ENCODE results near the gene STX11. TPM values are rescaled to one million over a fixed set of nuclear protein-coding genes. Genes with fewer than 3 reads are reported as not detected.
"Not testable (repeated sequence)": the region's sequence is repeated elsewhere in the genome, so short reads cannot be mapped to it uniquely, and the experiment has no call there.

Gene STX11
- 1 to 10 TPM in 1 of 3 donors, under 1 TPM in 2; 0.69 to 1.0 (median 0.97) TPM for polyA plus RNA-seq (ENCODE audit: insufficient read length in 3 of 3)

DNA sequence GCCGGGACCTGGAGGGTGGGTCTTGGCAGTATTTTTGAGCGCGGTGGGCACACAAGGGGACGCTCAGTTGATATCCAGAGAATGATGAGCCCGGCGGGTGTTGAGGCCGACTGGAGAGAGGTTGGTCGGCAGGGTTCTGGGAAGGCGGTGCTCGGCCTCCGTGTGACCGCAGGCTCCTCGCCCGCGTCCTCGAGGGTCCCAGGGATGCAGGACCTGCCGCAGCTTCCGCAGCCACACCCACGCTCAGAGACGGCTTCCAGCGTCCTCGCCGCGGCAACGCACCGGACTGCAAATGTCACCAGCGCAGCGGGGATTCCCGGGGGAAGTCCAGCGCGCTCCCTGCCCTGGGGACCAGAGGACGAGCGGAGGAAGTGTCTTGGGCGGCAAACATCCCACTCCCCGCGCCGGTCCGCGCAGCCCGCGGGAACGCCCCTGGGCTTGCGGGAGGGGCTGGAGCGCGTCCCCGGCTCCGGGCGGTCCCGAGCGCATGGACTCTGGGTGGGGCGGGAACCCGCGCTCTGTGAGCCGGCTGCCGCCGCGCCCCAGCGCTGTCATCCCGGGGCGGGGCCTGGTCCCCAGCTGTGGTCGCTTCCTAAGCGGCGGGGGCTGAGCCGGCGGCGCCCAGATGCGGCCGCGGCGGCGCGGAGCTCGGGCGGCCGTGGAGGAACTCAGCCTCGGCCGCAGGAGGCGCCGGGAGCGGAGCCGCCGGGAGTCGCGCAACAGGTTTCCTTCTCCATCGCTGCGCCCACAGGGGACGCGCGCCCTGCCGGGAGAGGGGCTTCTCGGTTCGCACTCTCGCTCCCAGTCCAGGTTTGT, at the start of gene STX11:
Gene STX11, plus strand, starts transcription at position 624 of the 816 bp plus-strand sequence. CDS start 36,111 bp downstream, outside the sequence.
- DNase-seq (ENCODE audit: low read depth in 3 of 3, low spot score in 2 of 3) = peak in 1 of 3 donors; percentile 32

DNA sequence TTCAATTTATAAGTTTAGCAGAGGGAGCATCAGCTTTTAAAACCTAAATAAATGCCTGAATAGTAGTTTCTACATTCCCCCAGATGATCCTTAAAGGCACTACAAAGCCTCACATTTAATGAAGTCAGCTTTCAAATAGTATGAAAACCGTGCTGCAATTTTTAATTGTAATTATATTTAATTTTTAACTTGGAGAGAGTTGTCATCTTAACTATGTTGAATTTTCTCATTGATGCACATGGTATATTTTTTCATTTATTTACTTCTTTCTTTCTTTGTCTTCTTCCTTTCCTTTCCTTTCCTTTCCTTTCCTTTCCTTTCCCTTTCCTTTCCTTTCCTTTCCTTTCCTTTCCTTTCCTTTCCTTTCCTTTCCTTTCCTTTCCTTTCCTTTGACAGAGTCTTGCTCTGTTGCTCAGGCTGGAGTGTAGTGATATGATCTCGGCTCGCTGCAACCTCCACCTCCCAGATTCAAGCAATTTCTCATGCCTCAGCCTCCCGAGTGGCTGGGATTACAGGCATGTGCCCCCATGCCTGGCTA, 47.2 kb upstream of the STX11 start:
- DNase-seq (ENCODE audit: low read depth in 3 of 3, low spot score in 2 of 3) = no peak

DNA sequence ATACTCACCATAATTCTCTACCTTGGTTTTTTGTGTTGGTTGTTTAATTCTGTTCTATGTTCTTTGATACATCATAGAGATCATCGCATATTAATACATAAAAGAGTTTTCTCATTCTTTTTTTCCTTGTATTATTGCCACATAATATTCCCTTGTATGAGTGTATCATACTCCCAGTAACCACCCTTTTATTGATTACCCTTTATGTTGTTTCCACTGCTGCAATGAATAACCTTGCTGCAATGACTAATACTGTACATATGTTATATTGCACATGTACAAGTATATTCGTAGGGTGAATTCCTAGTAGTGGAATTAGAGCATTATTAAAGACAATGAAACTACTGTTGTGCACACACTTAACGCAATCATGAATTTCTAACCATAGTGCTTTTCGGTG, 45.8 kb upstream of the STX11 start:
- DNase-seq (ENCODE audit: low read depth in 3 of 3, low spot score in 2 of 3) = no peak

DNA sequence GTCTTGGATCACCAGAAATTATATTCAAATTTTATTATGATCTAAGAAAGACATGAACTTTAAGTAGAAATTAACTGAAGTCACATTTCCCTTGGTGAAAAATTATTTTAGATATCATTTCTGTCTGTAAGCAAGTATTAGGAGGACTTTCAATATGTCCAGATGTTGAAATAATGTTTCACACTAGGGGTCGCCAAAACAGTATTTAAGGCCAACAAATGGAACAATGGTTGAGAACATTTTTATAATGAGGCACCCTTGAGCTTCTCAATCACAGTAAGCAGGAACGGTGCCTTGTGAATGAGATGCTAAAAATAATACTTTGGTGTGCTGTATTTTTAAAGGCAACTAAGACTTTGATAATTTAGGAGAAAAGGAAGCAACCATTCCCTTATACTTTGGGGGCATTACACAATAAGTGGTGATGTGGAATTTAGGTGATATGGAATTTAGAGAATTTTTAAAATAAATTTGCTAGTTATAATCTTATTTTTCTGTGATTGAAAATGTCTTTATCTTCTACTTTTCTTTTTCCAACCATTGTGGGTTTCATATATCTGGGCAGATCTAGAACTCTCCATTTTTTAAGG, 45.3 kb upstream of the STX11 start:
- DNase-seq (ENCODE audit: low read depth in 3 of 3, low spot score in 2 of 3) = peak in 2 of 3 donors; percentile 56 to 63

DNA sequence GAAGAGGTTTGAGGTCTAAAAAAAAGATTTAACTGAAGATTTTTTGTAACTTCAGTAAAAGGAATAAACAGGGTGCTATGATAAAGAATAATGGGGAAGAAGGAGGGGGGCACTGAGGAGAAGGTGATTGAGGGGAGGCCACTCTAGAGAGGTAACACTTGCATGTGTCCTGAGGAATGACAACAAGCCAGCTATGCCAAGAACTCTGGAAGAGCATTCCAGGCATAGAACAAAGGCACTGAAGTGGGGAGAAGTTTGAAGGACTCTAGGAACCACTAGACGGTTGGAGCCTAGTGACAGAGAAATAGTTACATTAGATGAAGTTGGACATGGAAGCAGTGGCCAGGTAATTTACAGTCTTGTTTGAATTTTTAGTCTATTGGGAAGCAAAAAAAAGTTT, 44.1 kb upstream of the STX11 start:
- no peak for DNase-seq (ENCODE audit: low read depth in 3 of 3, low spot score in 2 of 3)

DNA sequence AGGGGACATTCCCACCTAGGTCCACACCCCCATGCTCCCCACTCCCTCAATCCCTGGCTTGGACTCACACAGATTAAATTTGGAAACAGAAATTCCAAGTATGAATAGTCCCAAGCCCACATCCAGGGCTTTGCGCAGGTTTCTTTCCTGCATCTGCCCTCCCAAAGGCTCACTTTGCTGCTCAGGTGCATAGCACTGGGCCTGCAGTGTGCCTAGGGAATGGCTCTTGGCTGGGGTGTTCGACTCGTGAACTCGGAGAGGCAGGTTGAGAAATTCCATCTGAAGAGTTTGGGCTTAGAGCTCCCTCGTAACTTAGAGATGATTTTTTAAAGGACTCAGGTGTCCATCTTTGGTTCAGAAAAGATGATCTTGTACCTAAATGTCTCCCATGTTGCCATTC, 40.1 kb upstream of the STX11 start:
- no peak for DNase-seq (ENCODE audit: low read depth in 3 of 3, low spot score in 2 of 3)

DNA sequence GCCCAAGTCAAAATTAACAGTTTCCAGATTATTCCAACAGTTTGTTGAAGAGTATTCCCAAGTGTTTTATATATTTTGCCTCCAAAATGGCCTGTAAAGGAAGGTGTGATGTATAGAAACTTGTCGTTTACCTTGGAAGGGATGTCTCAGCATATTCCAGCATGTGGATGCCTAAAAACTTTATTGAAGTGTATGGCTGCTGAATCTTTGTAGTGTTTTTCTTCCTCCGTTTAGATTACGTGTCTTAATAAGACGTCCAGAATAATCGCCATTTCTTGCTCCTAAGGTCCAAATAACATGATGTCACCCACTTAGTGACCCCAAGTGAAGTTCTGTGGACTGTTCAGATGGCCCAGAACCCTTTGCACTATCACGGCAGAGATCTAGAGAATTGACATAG, 37.0 kb upstream of the STX11 start:
- DNase-seq (ENCODE audit: low read depth in 3 of 3, low spot score in 2 of 3) = no peak

DNA sequence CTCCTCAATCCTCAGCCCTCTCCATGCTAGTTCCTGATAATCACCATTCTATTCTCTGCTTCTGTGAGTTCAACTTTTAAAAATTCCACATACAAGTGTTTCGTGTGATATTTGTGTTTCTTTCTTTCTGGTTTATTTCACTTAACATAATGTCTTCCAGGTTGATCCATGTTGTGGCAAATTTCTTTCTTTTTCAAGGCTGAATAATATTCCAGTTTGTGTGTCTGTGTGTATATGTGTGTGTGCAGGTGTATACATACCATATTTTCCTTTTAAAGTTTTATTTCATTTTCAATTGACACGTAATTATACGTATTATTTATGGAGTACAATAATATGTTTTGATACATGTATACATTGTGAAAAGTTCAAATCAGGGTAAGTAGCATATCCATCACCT, 35.1 kb upstream of the STX11 start:
- no peak for DNase-seq (ENCODE audit: low read depth in 3 of 3, low spot score in 2 of 3)

DNA sequence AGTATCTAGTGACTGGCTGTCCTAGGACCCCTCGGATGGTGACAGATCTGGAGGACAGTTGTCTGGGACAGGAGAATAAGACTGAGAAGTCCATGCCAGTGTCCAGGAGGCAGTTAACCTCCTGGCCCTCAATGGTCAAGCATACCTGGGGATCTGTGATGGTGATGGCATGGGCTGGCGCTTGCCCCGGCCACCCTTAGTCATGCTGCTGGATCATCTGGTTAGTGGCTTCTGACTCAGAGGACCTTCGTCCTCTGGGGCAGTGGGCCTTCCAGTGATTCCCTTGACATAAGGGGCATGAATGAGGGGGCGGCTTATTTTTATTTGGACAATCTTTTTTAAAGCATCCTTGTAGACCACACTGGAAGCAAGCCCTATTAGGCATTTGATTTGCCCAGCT, 30.9 kb upstream of the STX11 start:
- DNase-seq (ENCODE audit: low read depth in 3 of 3, low spot score in 2 of 3) = no peak

DNA sequence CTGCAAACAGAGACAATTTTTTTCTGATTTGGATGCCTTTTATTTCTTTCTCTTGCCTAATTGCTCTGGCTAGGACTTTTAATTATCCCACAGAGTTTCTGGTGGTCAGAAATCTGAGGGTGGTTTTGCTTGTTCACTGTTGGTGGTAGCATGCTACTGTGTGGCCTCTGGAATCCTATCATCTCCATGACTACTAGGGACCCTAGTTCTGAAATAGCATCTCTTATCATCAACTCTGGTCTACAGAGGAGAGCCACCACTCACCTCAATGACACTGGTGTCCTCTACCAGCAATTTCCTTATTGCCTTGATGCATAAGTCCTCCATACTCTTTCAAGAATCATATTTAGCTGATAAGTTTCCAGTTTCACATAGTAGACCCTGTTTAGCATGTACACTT, 27.5 kb upstream of the STX11 start:
- DNase-seq (ENCODE audit: low read depth in 3 of 3, low spot score in 2 of 3) = no peak

DNA sequence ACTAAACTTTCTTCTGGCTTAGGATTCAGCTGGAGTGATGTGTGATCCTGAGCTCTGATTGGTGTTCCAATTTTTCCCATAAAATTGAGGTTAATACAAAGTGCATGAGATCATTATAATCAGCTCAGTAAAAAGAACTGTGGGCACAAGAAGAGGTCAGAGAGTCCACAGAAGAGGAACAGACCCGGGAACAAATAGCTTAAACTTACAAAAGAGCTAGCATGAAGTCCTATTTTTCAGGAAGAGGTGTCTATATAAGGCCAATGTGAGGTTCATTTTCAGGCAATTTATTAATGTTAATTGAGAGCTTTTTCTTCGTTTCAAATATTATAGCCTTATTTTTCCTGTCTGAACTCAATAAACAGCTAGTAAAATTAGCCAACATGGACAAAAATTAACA, 26.9 kb upstream of the STX11 start:
- DNase-seq (ENCODE audit: low read depth in 3 of 3, low spot score in 2 of 3) = no peak

DNA sequence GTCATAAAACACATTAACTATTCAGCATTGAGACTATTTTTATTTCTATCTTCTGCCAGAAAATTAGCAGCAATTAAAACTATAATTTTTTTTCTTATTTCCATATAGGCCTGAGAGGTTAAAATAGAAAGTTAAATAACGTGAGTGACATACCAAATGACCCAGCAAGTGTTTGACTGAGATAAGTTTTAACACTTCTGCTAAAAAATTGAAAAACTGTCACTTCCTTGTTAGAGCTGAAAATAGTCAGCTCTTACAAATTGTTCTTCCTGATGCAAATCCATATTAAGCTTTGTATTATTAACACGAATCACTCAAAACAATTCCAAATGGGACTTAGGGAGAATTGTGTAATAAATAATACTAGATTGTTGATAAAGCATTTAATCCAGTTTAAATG, 26.5 kb upstream of the STX11 start:
- DNase-seq (ENCODE audit: low read depth in 3 of 3, low spot score in 2 of 3) = no peak

DNA sequence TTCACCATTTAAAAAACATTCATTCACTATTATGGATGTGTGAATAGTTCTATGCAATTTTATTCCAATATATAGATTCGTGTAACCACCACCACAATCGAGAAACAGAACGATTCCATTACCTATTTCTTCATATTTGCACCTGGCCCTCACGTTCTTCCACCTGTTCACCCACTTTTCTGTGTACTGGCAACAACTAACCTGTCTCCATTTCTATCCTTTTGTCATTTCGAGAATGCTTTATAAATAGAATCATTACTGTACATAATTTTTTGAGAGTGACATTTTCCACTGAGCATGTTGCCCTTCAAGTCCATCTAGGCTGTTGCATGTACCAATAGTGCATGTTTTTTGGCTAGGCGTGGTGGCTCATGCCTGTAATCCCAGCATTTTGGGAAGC, 23.2 kb upstream of the STX11 start:
- no peak for DNase-seq (ENCODE audit: low read depth in 3 of 3, low spot score in 2 of 3)

DNA sequence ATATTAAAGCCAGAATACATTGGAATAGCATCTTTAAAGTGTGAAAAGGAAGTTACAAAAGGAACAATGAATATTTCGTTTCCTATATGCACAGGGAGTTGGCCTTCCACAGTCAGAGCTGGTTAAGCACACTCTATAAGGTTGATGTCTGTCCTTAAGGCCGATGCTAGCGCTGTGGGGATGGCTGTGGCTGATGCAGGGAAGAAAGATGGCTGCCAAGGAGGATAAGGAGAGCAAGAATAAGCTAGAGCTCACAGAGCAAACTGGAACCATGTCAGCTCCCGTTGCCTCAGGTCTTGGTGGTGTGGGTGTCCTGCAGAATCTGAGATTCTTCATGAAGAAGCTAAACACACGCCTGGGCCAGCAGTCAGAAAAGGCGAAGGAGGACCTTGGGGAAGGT, 20.8 kb upstream of the STX11 start:
- no peak for DNase-seq (ENCODE audit: low read depth in 3 of 3, low spot score in 2 of 3)

DNA sequence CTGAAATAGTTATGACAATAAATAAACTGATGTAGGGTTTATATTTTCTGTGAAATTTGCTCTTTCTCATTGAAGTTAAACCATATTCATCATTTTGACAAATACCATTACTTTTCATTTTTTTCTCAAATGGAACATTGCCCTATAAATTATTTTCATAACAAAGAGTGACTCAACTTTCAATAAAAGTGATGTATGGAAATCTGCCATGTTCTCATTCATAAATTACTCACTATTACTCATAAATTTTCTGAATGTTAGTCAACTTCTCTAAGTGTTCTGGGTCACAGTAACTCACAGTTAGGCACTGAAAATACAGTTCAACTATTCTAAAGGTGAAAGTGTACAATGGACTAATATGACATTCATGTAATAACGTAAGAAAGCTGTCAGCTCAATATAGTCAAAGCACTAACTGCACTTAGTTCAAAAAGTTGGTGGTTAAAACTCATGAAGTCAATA, 19.0 kb upstream of the STX11 start:
- no peak for DNase-seq (ENCODE audit: low read depth in 3 of 3, low spot score in 2 of 3)

DNA sequence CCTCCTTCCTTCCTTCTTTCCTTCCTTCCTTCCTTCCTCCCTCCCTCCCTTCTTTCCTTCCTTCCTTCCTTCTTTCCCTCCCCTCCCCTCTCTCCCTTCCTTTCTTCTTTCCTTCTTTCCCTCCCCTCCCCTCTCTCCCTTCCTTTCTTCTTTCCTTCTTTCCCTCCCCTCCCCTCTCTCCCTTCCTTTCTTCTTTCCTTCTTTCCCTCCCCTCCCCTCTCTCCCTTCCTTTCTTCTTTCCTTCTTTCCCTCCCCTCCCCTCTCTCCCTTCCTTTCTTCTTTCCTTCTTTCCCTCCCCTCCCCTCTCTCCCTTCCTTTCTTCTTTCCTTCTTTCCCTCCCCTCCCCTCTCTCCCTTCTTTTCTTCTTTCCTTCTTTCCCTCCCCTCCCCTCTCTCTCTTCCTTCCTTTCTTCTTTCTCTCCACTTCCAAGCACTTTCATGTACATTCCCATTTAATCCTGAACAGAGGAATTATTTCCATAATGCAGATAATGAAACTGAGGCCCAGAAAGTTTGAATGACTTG, 18.1 kb upstream of the STX11 start:
- not testable (repeated sequence) for DNase-seq (ENCODE audit: low read depth in 3 of 3, low spot score in 2 of 3)

DNA sequence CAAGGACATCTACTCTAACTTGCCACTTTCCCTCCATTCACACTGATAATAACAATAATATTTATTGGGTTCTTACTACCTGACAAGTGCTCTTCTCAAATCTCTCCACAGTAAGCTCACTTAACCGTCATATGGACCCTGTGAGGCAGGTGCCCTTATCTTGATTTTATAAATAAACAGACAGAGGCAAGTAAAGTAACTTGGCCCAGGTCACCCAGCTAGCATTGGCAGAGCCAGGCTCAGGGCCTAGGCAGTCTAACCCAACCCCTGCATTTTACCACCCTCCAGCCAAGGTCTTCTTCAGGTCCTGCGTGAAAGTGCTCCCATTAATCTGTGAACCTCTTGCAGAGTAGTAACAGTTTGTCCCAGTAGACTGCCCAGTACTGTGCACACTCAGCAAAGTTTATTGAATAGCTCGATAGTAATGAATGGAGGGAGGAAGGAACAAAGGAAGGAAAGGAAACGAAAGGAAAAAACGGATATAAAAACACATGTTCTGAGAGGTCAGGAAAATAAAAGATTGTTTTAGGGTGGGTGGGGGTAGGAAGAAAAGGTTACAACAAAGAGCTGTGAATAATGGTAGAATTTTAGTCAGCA, 17.0 kb upstream of the STX11 start:
- DNase-seq (ENCODE audit: low read depth in 3 of 3, low spot score in 2 of 3) = no peak

DNA sequence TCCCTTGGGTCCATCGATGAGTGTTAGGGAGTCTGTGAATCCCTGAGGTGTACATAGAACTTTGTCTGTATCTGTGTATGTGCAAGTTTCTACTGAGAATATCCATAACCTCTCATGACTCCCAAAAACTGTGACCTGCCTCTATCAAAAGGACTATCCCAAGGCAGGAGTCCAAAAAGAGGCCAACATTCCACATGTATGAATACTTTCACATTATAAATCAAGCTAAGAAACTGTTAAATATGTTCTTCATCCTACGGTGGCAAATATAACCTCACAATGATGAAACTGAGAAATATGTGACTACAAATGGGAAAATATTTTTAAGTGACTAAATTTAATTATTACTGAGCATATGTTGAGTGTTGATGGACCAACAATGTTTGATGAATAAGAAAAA, 16.1 kb upstream of the STX11 start:
- DNase-seq (ENCODE audit: low read depth in 3 of 3, low spot score in 2 of 3) = no peak

DNA sequence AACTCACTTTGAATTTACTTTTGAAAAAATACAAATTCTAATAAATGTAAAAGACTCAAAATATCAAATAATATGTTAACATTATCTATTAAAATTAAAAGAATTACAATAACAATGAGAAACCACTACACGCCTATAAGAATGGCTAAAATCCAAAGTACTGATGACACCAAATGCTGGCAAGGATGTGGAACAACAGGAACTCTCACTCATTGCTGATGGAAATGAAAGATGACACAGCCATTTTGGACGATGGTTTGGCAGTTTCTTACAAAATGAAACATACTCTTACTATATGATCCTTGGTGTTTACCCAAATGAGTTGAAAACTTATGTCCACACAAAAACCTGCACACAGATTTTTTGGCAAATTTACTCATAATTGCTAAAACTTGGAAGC, 15.6 kb upstream of the STX11 start:
- DNase-seq (ENCODE audit: low read depth in 3 of 3, low spot score in 2 of 3) = no peak

DNA sequence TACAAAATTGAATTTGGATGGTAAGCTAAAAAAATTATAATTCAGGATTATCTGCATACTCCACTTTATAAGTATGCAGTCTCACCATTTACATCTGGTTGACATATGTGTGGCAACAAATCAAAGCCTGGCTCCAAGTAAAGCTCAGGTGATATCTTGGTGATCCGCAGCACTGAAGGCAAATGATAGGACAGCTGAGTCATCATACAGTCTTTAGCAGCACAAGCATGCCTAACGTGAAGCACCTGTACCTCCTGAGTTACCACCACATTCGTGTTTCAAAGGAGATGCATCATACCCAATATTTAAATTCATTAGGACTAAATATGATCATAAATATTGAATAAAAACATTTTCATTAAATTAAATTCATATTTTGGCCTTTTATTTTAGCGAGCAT, 11.8 kb upstream of the STX11 start:
- no peak for DNase-seq (ENCODE audit: low read depth in 3 of 3, low spot score in 2 of 3)

DNA sequence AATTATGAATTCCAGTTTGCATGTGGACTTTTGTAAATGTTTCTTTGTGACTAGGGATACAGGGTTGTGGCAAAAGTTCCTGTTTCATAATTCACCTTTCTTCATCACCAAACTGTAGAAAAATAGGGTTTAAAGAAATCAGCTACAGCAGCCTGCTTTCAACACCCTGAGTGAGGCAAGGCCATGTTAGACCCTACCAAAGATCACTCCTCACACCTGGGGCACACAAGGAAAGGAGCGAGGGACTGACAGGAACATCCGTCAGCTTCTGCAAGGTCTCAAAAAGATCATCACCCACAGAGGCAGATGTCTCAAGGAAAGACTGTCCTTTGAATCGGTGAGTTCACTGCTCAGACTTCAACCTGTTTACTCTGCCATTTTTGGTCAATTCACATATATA, 10.5 kb upstream of the STX11 start:
- no peak for DNase-seq (ENCODE audit: low read depth in 3 of 3, low spot score in 2 of 3)

Measured in right renal cortex interstitium (tissue), 3 donors.